Brain pericyte (primary cell): ENCODE data around the gene MYOM1.
"Not testable (repeated sequence)": the region's sequence is repeated elsewhere in the genome, so short reads cannot be mapped to it uniquely, and the experiment has no call there.

Source experiments
- DNase-seq: peaks from one replicate; pipeline ENCODE4 v3.0.0-alpha.2; 2012; ENCODE audit warnings: low read depth, low spot score

Gene MYOM1

DNA sequence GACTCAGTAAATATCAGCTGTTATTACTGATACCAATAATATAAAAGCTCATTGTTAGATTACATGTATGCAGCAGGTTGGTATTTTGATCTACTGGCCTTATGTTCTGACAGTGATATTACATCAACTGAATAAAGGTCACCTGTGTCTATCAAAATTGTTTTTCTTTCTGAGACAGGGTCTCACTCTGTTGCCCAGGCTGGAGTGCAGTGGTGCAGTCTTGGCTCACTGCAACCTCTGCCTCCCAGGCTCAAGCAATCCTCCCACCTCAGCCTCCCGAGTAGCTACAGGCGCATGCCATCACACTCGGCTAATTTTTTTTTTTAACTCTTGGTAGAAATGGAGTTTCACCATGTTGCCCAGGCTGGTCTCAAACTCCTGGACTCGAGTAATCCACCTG, 1.1 kb upstream of the MYOM1 start:
- not testable (repeated sequence) for DNase-seq

DNA sequence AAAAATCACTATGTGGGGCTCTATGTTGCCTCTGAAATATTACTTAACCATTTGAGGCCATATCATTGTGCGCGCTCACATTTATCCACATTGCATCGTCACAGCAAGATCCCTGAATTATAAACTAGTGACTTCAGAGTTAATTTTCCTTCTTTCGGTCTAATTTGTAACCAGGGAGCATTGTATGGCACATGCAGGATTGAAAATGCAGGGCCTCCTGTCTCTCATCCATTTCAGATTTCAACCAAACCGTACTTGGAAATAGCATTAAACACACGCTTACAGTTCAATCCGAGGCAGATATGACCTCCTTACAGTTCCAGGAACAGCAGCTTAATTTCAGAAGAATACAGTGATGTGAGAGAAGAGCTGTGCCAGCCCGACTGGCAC, 532 bp downstream of the MYOM1 start:
- no peak for DNase-seq

DNA sequence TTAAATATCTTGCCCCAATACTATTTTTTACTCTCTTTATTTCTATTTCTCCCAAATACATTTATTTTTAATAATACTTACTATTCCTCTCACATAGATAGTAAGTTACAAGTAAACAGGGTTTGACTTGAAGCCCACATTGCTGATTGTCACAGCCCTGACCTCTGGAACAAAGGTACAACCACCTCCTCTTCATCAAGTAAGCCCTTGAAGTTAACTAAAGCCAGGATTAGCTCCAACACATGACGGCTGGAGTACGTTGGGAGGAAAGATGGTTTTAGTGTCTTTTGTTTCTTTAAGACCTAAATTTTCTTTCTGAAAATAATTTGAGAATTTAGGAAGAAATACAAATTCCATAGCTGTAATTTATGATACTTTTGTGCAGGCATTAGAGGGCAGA, 949 bp downstream of the MYOM1 start:
- DNase-seq = no peak

DNA sequence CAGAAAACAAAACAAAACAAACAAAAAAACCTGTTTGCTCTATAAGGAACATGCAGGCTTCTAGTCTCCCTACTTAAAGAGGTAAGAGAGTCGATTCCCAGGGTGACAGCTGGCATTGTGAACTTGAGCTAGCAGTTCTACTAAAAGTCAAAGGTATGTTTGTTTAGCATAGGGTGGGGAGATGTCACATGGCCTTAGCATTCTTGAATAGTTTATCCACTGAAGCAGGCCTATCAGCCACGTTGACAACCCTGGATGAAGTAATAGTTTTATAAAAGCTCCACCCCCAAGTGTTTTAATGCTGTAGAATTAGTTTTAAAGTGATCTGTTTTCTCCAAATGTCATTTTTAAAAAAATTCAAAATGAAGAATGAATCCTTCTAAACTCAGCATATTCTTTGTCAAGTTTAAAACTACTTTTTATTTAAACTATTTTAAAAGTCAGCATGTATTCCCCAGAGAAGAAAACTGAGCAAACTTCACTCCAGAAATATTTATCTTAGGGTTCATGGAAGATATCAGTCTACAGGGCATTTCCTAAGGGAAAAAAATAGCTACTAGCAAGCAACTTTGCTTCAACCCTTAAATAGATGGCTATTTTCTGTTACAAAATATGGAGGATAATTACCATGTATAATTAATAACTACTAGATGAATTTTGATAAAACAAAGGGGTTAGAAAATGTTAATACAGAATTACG, 1.7 kb downstream of the MYOM1 start:
- peak; percentile 11 for DNase-seq

DNA sequence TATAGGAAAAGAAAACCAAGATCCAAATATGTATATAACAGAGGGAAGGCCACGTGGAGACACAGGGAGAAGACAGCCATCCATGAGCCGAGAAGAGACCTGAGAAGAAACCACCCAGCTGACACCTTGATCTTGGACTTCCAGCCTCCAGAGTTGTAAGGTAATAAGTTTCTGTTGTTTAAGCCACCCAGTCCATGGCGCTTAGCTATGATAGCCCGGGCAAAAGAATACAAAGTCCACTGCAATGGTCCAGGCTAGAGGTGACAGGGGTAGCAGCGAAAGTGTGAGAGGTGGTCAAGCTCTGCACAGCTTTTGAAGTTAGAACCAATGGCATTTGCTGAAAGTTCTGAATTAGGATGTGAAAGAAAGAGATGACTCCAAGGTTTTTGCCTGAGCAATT, 2.8 kb downstream of the MYOM1 start:
- DNase-seq = no peak

DNA sequence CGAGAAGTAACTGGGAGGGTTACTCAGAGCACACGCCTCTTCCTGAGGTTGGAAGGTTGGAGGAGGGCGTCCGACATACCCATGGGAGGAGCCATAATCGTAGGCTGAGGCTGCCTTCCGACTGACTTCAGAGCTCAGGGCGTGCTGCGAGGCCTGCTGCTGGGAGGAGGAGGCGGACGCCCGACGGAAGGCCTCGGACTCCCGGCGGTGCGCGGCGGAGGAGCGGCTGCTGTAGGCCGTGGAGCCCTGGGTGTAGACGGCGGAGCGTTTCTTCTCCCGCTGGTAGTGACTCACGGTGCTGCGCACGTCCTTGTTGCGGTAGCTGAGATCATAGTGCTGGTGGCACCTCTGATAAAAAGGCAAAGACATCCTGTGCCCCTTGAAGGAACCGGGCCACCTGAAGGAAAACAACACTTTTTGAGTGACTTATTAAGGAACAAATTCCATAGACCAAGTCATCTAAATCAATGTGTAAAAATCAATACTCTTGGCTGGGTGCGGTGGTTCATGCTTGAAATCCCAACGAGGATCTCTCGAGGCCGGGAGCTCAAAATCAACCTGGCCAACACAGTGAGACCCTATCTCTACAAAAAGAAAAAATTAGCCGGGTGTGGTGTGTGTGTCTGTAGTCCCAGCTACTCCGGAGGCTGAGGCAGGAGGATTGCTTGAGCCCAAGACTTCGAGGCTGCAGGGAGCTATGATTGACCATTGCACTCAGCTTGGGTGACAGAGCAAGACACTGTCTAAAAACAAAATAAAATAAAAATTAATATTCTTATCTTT, 4.7 kb downstream of the MYOM1 start:
- no peak for DNase-seq

DNA sequence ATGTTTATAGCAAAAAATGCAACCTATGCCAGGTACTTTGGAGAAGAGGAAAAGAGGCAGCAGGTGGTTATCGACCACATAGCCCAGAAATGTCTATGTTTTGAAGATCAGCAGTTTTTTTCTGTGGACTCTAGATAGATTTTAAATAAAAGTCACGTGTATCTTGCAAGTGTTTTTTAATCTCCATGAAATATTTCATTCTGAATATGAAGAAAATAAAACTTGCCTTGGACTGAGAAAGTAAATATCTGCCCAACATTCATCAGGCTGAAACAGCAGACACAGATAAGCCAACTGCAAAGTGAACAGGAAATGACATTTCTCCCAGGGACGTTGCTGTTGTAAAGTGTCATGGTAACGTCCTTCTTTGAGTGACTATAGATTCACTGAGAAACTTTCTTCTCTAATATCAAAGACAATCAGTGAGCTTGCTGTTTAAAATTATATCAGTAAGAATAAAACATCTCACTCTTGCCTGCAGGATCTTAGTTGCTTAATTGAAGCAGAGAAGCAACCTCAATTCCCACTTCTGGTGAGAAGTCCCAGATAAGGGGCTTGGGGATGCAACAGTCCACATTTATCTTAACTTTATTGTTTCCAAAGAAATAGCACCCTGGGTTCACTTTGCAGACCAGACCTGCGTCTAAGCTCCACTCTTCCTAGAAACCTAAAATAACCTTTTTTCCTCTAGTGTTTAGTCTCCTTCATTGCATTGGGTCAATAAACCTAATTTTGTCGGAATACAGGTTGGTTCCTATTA, 6.3 kb downstream of the MYOM1 start:
- no peak for DNase-seq

DNA sequence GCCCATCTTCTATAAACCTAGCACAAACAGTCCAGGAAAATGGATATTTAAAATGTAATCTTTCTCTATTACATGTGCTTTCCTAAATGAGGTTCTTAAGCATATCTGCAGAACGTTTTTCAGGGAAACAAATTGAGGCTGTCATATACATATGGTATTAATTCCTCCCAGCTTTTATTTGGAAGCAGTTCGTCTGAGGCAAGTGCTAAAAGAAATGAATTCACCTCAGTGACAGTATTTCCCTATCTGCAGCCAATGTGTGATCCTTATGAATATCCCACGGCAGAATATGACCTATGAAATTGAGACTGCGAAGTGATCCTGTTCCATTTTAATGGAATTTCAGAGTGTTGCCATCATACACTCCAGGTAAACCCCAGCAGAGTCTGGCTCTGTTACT, 7.1 kb downstream of the MYOM1 start:
- no peak for DNase-seq

DNA sequence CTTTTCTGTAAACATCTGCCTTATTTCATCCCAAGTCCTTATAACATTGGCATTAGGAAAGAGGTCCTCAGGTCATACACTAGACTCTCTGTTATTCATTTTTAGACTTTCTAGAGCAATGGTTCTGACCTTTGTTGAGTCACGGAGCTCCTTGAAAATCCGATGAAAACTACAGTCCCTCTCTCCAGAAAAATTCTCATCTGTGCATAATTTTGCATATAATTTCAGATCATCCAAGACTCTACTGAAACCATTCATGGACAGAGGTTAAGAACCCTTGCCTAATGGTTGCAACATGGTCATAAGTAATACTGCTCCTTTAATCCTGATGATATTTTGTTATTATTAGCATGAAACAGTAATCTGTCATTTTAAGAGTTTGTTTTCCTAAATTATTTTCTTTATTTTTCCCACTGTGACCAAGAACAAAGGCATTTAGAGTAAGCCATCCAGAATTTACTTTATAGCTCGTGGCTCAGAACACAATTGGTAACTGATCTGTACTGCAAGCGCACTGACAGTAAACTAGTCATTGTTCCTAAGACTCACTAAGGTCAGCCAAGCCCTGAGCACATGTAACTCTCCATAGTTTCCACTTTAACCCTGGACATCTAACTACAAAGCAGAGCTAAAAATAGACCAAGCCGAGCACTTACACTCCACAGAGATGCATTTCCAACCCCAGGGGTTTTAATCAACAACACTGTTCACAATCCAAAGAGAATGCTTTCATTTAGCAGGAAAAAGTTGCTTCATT, 8.4 kb downstream of the MYOM1 start:
- DNase-seq = peak; percentile 49

DNA sequence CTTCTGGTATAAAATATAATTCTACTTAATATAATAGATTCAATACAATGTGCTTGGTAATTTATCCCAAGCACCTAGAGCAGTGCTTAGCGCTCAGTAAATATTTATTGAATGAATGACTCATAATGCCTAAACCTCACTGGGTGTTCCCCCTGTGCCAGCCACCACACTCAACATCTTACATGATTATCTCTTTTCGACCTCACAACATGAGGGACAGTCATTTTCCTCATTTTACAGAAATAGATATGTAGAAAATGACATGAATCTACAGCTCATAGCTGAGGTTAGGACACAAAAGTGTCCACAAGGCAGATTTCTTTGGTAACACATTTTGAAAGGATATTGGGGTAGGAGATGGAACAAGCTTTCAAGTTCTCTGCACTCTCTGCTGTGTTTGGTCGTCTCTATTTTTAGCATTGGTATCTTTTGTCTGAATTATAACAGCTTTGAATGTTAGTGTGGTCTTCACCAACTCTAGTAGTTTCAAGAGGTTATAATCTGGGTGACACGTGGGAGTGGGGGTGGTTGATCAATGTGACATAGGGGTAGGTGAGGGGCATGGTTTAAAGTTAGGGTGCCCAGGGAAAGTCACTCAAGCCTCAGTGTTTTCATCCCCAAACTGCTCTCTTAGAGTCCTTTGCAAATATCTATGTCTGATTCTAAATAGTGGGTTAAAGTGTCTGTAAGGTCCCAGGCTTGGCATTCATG, 9.8 kb downstream of the MYOM1 start:
- no peak for DNase-seq

DNA sequence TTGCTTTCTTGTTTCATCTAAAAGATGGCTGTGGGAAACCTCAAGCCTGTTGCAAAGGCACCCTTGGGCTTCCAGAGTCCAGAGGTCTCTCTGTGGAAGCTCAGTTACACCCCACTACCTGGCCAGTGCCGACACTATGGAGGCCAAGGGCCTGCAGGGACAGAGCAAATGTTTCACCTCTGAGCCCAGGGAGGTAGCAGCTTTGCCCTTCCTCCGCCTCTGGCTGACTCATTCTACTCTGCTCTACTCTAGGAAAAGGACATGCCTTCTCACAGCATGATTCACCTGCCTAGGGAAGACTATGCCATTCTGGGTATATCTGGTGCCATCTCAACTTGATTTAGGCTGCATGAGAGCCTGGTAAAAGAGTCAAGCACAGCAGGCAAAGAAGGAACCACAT, 12.2 kb downstream of the MYOM1 start:
- no peak for DNase-seq

DNA sequence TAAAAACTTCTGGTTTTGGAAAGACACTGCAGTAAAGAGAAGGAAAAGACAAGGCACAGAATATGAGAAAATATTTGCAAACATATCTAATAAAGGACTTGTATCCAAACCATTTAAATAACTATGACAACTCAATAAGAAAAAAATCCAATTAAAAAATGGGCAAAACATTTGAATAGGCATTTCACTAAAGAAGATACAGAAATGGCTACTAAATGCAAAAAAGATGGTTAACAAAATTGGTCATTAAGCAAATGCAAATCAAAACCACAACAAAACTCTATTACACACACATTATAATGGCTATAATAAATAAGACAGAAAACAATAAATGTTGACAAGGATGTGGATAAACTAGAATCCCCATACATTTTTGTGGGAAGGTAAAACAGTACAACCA, 14.5 kb downstream of the MYOM1 start:
- DNase-seq = no peak

DNA sequence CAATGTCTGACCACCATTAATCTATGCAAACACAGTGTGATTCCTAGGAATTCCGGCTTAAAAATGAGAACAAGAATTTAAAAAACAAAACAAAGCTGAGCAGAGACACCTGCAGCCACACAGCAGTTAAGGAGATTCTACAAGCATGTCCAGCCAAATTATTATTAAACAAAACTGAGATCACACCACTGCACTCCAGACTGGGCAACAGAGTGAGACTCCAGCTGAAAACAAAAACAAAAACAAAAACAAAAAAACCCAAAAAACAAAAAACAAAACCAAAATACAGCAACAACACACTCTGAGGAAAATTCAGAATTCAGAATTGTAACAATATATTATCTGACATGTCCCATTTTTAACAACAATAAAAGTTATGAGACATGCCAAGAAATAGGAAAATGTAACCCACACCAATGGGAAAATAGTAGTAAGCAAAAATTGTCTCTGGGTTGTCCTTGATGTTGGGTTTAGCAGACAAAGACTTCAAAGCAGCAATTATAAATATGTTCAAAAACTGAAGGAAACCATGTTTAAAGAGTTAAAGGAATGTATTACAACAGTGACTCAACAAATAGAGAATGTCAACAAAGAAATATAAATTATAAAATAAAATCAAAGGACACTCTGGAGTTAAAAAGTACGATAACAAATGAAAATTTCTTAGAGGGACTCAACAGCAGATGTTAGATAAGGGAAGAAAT, 19.7 kb downstream of the MYOM1 start:
- DNase-seq = no peak

DNA sequence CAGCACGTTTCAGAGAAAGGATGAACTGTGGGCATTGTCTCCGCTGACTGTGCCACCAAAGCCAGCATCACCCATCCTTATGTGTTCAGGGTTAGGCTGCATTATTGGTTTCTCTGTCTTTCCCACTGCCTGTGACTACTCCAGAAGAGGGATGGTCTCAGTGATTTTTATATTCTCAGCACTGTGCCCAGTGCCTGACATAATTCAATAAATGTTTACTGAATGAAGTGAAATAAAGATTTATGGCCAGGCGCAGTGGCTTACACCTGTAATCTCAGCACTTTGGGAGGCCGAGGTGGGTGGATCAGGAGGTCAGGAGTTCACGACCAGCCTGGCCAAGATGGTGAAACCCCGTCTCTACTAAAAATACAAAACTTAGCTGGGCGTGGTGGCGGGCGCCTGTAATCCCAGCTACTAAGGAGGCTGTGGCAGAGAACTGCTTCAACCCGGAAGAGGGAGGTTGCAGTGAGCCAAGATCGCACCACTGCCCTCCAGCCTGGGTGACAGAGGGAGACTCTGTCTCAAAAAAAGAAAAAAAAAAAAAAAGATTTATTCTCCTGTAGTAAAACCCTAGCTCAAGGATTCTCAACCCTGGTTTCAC, 21.4 kb downstream of the MYOM1 start:
- DNase-seq = not testable (repeated sequence)

DNA sequence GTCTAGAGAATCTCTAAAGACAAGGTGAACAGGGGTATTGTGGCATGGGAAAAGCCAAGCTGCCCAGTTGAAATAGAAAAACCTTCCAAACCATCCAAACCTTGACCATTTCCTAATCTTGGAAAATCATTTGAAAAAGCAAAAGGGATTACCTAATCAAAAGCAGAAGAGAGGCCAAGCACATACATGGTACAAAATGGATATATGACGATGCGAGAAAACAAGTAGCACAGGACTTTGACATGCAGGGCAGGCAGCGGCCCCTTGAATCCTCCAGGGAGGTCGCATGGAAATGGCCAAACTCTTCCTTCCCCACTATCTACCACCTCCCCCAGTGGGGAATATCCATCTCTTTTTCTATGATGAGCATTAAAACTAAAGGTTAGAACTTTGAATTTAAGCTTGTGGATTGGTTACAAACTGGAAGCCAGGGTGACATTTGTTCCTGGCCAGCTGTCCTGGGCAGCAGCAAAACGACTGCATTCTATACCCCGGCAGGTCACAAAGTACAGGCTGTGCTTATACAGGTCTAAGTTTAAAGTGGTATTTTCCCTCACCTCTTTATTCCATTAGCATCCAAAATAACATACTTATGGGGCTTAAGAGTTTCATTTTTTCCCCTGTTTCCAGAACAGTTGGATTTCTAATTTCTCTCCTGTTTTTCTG, 24.7 kb downstream of the MYOM1 start:
- no peak for DNase-seq

DNA sequence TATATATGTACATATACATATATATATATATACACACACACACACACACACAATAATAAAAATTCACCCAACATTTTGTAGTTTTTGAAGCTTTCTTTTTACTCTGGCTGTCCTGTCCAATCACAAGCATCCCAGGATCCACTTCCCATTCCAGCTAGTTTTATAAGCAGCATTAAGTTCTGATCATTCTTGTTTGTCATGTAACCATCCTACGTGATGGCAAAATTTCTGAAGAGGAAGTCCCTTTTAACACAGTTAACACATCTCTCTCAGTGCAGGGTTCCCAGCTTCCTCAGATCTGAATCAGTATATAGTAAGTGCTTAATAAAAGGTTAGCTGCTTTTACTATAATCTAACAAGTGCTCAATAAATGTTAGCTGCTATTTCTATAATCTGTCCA, 26.4 kb downstream of the MYOM1 start:
- no peak for DNase-seq

DNA sequence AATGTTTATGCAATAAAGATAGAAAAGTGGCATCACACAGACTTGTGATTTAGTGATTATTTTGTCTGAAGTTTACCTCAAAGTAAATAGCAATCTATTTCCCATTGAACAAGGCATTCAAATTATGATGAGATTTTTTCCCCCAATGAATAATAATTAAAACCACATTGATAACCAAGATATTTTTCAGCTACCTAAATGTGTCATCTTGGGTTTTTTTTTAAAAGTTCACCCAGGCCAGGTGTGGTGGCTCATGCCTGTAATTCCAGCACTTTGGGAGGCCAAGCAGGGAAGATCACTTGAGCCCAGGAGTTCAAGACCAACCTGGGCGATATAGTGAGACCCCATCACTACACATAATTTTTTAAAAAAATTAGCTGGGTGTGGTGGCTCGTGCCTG, 27.0 kb downstream of the MYOM1 start:
- no peak for DNase-seq

DNA sequence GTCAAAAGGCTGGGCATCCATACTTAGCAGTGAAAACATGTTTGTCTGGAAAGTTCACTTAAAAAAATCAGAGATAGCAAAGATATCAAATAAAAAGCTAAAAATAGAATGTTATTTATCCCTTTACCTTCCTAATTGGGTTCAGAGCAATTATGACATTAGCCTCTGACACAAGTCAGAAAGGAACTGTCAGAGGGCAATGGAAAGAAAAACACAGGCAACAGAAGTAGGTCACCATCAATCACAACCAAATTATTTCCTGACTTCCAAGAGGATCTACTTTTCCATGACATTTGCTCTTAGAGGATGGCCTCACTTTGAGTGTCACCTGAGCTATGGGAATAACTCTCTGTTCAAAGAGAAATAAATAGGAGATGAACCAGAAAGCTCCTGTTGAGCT, 27.5 kb downstream of the MYOM1 start:
- no peak for DNase-seq

DNA sequence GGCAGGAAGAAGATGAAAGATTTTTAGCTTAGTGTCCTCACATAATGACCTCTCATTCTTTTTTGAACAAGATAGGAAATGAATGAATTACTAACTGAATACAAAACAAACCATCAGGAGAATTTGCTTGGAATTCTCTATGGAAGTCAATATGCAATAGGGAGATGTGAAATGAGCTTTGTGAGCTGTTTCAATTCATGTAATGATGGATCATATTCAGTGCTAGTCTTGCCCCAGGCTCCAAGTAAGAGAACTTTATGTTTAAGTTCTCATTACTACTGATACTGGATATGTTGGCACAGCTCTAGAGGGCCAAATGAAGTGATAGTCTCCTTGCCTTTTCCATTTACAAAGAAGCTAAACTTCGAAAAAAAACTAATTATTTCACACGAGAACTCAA, 29.2 kb downstream of the MYOM1 start:
- DNase-seq = no peak

DNA sequence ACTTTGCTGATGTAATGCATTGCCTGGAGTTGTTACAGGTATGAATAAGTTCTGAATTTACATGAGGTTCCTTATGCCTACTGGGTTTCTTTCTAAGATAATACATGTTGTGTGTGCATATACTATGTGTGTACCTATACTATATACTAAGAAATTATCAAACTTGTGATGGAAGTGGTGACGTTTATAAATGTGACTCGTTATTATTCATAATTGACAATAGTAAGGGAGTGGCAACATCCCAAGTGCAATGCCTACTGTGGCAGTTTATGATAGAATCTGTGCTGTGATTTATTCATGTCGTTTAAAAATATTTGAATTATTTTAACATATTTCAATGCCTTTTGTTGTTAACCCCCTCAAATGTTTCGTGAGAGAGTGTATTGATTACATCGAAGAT, 29.9 kb downstream of the MYOM1 start:
- DNase-seq = no peak
